GM21529 (cell line): ENCODE measurements around the gene CELF2.

ENCODE experiments used
- ATAC-seq: cut with Tn5 transposase; IDR thresholded peaks from one replicate; pipeline ENCODE4 v1.9.1; 2021; ENCODE audit not compliant: unreplicated experiment

Gene CELF2

GRCh38 chr10:11191190-11191589 is 173.5 kb downstream of the CELF2 start:
- ATAC-seq = no peak

- no peak for ATAC-seq
Measured at GRCh38 chr10:11191678-11192077, 174.0 kb downstream of the CELF2 start.

- ATAC-seq = no peak
Measured at GRCh38 chr10:11192304-11193000, 174.8 kb downstream of the CELF2 start.

- no peak for ATAC-seq
Measured at GRCh38 chr10:11193001-11193551, 175.4 kb downstream of the CELF2 start.

GRCh38 chr10:11194859-11195586 is 177.4 kb downstream of the CELF2 start:
- no peak for ATAC-seq

GRCh38 chr10:11195623-11196022 is 178.0 kb downstream of the CELF2 start:
- ATAC-seq = no peak

GRCh38 chr10:11197266-11197712 is 179.6 kb downstream of the CELF2 start:
- peak; percentile 67 for ATAC-seq

- no peak for ATAC-seq
Measured at GRCh38 chr10:11197878-11198277, 180.2 kb downstream of the CELF2 start.

- ATAC-seq = no peak
Measured at GRCh38 chr10:11201911-11202310, 184.2 kb downstream of the CELF2 start.

GRCh38 chr10:11204351-11204942 is 186.8 kb downstream of the CELF2 start:
- ATAC-seq = no peak

GRCh38 chr10:11205030-11205772 is 187.5 kb downstream of the CELF2 start:
- no peak for ATAC-seq

GRCh38 chr10:11206676-11207559 is 189.2 kb downstream of the CELF2 start:
- no peak for ATAC-seq

GRCh38 chr10:11207560-11207844 is 189.8 kb downstream of the CELF2 start:
- ATAC-seq = no peak

- no peak for ATAC-seq
Measured at GRCh38 chr10:11208243-11208642, 190.6 kb downstream of the CELF2 start.

GRCh38 chr10:11208908-11209829 is 191.5 kb downstream of the CELF2 start:
- peak; percentile 58 for ATAC-seq

- ATAC-seq = peak; percentile 38
Measured at GRCh38 chr10:11209830-11210181, 192.1 kb downstream of the CELF2 start.

- ATAC-seq = no peak
Measured at GRCh38 chr10:11210211-11210922, 192.7 kb downstream of the CELF2 start.

GRCh38 chr10:11212288-11213085 is 194.8 kb downstream of the CELF2 start:
- ATAC-seq = no peak
